Activated T-cell treated with anti-CD3 and anti-CD28 coated beads, Interleukin-2, amount 50 U/mL, for 72 hours (primary cell): ENCODE data around the gene TOP1. TPM values are rescaled to one million over a fixed set of nuclear protein-coding genes. Genes with fewer than 3 reads are reported as not detected.
A peak's percentile ranks its signal among the peaks of the same experiment; 100 is the strongest.
"Not testable (repeated sequence)": the region's sequence is repeated elsewhere in the genome, so short reads cannot be mapped to it uniquely, and the experiment has no call there.

Experiments
- ATAC-seq, 2 donors: fragments of 150-1000 bp; cut with Tn5 transposase; replicated peaks in 1 of 2; 2 replicates each; pipeline ENCODE4 v1.10.0; 2021; ENCODE audit warnings: moderate library complexity in 2 of 2, mild to moderate bottlenecking in 1 of 2
- DNase-seq, 2 donors: peaks; one replicate each; pipeline ENCODE4 v3.0.0; 2021 to 2022; ENCODE audit warnings: mixed read lengths in 1 of 2
- H3K27ac Mint-ChIP-seq: one replicate; pipeline ENCODE4 v1.8.0; 2022; ENCODE audit warnings: mild to moderate bottlenecking, moderate library complexity, mixed read lengths
- H3K27me3 Mint-ChIP-seq: one replicate; pipeline ENCODE4 v1.8.0; 2022; ENCODE audit warnings: low read depth, mixed read lengths
- H3K36me3 Mint-ChIP-seq, 2 donors: one replicate each; pipeline ENCODE4 v1.8.0; 2022; ENCODE audit warnings: mixed read lengths in 2 of 2, mild to moderate bottlenecking in 1 of 2; ENCODE audit not compliant: insufficient read depth in 2 of 2
- H3K4me1 Mint-ChIP-seq: one replicate; pipeline ENCODE4 v1.8.0; 2022; ENCODE audit warnings: low read depth, mixed read lengths
- H3K4me3 Mint-ChIP-seq, 2 donors: one replicate each; pipeline ENCODE4 v1.8.0; 2022; ENCODE audit warnings: mild to moderate bottlenecking in 2 of 2, mixed read lengths in 2 of 2, moderate library complexity in 2 of 2
- H3K9me3 Mint-ChIP-seq, 2 donors: one replicate each; pipeline ENCODE4 v1.8.0; 2022; ENCODE audit warnings: mixed read lengths in 2 of 2
- total RNA-seq, 2 donors: library from RNA; stranded (reverse); gene quantifications; one replicate each; pipeline ENCODE4 v1.2.3, GENCODE V29; 2022

TOP1 gene
- total RNA-seq, 2 donors from 2014 or later = 78.7 to 86.1 TPM

GRCh38 chr20:41125530-41126457 is 97.2 kb downstream of the TOP1 start:
- DNase-seq = no peak
- no peak for ATAC-seq
- Mint-ChIP-seq H3K27me3 (no peaks in the 10 kb centered on the region), H3K4me3 (no peak overlapping the region), H3K36me3 (peaks cover 14 to 29% of the 10 kb centered on the region in 2 donors), H3K4me1 (peaks cover 21% of the 10 kb centered on the region), H3K9me3 (no peaks in the 10 kb centered on the region), H3K27ac (peak overlapping the region; percentile 49)

GRCh38 chr20:41126719-41127118 is 98.1 kb downstream of the TOP1 start:
- peak overlapping the region; percentile 26 for H3K27ac Mint-ChIP-seq
- H3K36me3 Mint-ChIP-seq = peaks cover 11 to 27% of the 10 kb centered on the region in 2 donors
- H3K4me3 Mint-ChIP-seq = no peak overlapping the region
- H3K4me1 Mint-ChIP-seq = peaks cover 24% of the 10 kb centered on the region
- no peaks in the 10 kb centered on the region for H3K9me3 Mint-ChIP-seq
- no peak for DNase-seq
- H3K27me3 Mint-ChIP-seq = no peaks in the 10 kb centered on the region
- ATAC-seq = no peak

- peaks cover 39% of the 10 kb centered on the region for H3K4me1 Mint-ChIP-seq
- not testable (repeated sequence) for H3K9me3 Mint-ChIP-seq, DNase-seq, H3K4me3 Mint-ChIP-seq, ATAC-seq, H3K27me3 Mint-ChIP-seq, H3K27ac Mint-ChIP-seq
- peaks cover 7 to 16% of the 10 kb centered on the region in 2 donors for H3K36me3 Mint-ChIP-seq
These were observed 99.7 kb downstream of the TOP1 start for GRCh38 chr20:41128317-41128716.

GRCh38 chr20:41131594-41132387 is 103.2 kb downstream of the TOP1 start:
- peak overlapping the region; percentile 71 for H3K27ac Mint-ChIP-seq
- H3K4me3 Mint-ChIP-seq = peak overlapping the region; percentile 45 to 73
- H3K4me1 Mint-ChIP-seq = peaks cover 64% of the 10 kb centered on the region
- peak; percentile 65 to 67 for ATAC-seq
- no peaks in the 10 kb centered on the region for H3K27me3 Mint-ChIP-seq
- no peaks in the 10 kb centered on the region for H3K9me3 Mint-ChIP-seq
- H3K36me3 Mint-ChIP-seq = peaks cover 0 to 3% of the 10 kb centered on the region in 2 donors
- DNase-seq = peak in 1 of 2 donors; percentile 41

- not testable (repeated sequence) for H3K27ac Mint-ChIP-seq, H3K27me3 Mint-ChIP-seq, ATAC-seq, H3K36me3 Mint-ChIP-seq, DNase-seq, H3K9me3 Mint-ChIP-seq
- peak overlapping the region in 1 of 2 donors; percentile 73 for H3K4me3 Mint-ChIP-seq
- H3K4me1 Mint-ChIP-seq = peaks cover 63% of the 10 kb centered on the region
These were observed 103.8 kb downstream of the TOP1 start for GRCh38 chr20:41132388-41132775.

- H3K4me3 Mint-ChIP-seq = peak overlapping the region; percentile 3 to 5
- H3K4me1 Mint-ChIP-seq = peaks cover 65% of the 10 kb centered on the region
- peak overlapping the region; percentile 62 for H3K27ac Mint-ChIP-seq
- DNase-seq (peak; percentile 64 to 73), ATAC-seq (peak; percentile 8 to 16)
- H3K27me3 Mint-ChIP-seq = no peaks in the 10 kb centered on the region
- H3K36me3 Mint-ChIP-seq = no peaks in the 10 kb centered on the region
- H3K9me3 Mint-ChIP-seq = no peaks in the 10 kb centered on the region
These were observed 105.2 kb downstream of the TOP1 start for GRCh38 chr20:41133709-41134361.

- DNase-seq (no peak), ATAC-seq (no peak)
- Mint-ChIP-seq H3K4me1 (peaks cover 73% of the 10 kb centered on the region), H3K27ac (peak overlapping the region; percentile 26), H3K9me3 (no peaks in the 10 kb centered on the region), H3K36me3 (no peaks in the 10 kb centered on the region), H3K4me3 (peak overlapping the region; percentile 5 to 72), H3K27me3 (no peaks in the 10 kb centered on the region)
These were observed 106.0 kb downstream of the TOP1 start for GRCh38 chr20:41134362-41135186.

- Mint-ChIP-seq H3K27ac (peak overlapping the region; percentile 53), H3K4me3 (peak overlapping the region; percentile 71 to 72), H3K36me3 (no peaks in the 10 kb centered on the region), H3K4me1 (peaks cover 79% of the 10 kb centered on the region), H3K9me3 (no peaks in the 10 kb centered on the region), H3K27me3 (no peaks in the 10 kb centered on the region)
- peak; percentile 73 to 74 for DNase-seq
- peak in 1 of 2 donors; percentile 16 for ATAC-seq
These were observed 106.7 kb downstream of the TOP1 start for GRCh38 chr20:41135187-41135887.

- Mint-ChIP-seq H3K27ac (peak overlapping the region; percentile 53), H3K4me1 (peaks cover 79% of the 10 kb centered on the region), H3K36me3 (no peaks in the 10 kb centered on the region), H3K4me3 (peak overlapping the region; percentile 71 to 72), H3K27me3 (no peaks in the 10 kb centered on the region), H3K9me3 (no peaks in the 10 kb centered on the region)
- ATAC-seq (no peak), DNase-seq (no peak)
These were observed 107.5 kb downstream of the TOP1 start for GRCh38 chr20:41135888-41136679.

GRCh38 chr20:41136680-41137613 is 108.3 kb downstream of the TOP1 start, which contains the start of gene PLCG1:
TSS of gene PLCG1 (plus strand) at chr20:41137543. CDS start at chr20:41137642, 99 bp downstream.
- Mint-ChIP-seq H3K36me3 (no peaks in the 10 kb centered on the region), H3K4me1 (peaks cover 79% of the 10 kb centered on the region), H3K4me3 (peak within 1 kb of the TSS; percentile 85 to 86), H3K27me3 (no peaks in the 10 kb centered on the region), H3K9me3 (no peaks in the 10 kb centered on the region), H3K27ac (peak within 1 kb of the TSS; percentile 91)
- DNase-seq = peak; percentile 89 to 91
- ATAC-seq = peak; percentile 65 to 70
